ENCODE measurements around the gene WWOX.

GRCh38 chr16:78381060-78381459 lies 281.6 kb downstream of the WWOX start:
- TF ChIP-seq CTCF (conservative IDR thresholded peaks at IDR 0.05) (no peak), EZH2 (IDR thresholded peaks at IDR 0.05; ENCODE audit: low read depth) (no peak)

All from PC-9 (cell line).